ENCODE results near the gene TEKT1. TPM values are rescaled to one million over a fixed set of nuclear protein-coding genes. Genes with fewer than 3 reads are reported as not detected.

The TEKT1 gene
- total RNA-seq, 1 experiment from 2014 or later = not detected

DNA sequence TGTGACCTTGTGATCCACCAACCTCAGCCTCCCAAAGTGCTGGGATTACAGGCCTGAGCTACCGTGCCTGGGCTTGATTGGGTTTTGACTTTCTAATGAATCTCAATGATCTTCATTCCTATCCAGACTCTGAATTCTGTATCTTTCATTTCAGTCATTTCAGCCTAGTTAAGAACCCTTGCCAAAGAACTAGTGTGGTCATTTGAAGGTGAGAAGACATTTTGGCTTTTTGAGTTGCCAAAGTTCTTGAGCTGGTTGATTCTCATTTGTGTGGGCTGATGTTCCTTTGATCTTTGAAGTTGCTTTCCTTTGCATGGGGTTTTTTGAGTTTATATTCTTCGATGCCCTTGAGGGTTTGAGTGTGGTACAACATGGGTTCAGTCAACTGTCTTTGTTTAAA is 30.6 kb upstream of the TEKT1 start:
- H3K36me3 Mint-ChIP-seq (ENCODE audit: insufficient read depth, unreplicated experiment) = no peaks in the 10 kb centered on the region

DNA sequence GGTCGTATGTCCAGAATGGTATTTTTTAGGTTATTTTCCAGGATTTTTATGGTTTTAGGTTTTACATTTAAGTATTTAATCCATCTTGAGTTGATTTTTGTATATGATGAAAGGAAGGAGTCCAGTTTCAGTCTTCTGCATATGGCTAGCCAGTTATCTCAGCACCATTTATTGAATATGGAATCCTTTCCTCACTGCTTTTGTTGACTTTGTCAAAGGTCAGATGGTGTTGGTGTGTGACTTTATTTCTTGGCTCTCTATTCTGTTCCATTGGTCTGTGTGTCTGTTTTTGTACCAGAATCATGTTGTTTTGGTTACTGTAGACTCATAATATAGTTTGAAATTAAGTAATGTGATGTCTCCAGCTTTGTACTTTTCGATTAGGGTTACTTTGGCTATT is 26.4 kb upstream of the TEKT1 start:
- TF ChIP-seq, protein P1, sequence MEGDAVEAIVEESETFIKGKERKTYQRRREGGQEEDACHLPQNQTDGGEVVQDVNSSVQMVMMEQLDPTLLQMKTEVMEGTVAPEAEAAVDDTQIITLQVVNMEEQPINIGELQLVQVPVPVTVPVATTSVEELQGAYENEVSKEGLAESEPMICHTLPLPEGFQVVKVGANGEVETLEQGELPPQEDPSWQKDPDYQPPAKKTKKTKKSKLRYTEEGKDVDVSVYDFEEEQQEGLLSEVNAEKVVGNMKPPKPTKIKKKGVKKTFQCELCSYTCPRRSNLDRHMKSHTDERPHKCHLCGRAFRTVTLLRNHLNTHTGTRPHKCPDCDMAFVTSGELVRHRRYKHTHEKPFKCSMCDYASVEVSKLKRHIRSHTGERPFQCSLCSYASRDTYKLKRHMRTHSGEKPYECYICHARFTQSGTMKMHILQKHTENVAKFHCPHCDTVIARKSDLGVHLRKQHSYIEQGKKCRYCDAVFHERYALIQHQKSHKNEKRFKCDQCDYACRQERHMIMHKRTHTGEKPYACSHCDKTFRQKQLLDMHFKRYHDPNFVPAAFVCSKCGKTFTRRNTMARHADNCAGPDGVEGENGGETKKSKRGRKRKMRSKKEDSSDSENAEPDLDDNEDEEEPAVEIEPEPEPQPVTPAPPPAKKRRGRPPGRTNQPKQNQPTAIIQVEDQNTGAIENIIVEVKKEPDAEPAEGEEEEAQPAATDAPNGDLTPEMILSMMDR (IDR thresholded peaks at IDR 0.05; ENCODE audit: unreplicated experiment) = no peak
- no peaks in the 10 kb centered on the region for H3K9me3 Mint-ChIP-seq (ENCODE audit: low read depth, unreplicated experiment)
- no peaks in the 10 kb centered on the region for H3K36me3 Mint-ChIP-seq (ENCODE audit: insufficient read depth, unreplicated experiment)
- H3K4me1 Mint-ChIP-seq (ENCODE audit: low read depth, unreplicated experiment) = no peaks in the 10 kb centered on the region
- intact Hi-C loops (cut with micrococcal nuclease; ENCODE audit: unreplicated experiment) = no loop called here
- H3K4me3 Mint-ChIP-seq (ENCODE audit: low read depth, unreplicated experiment) = no peak overlapping the region
- BruUV-seq (replicated peaks) = no TSS peak
- peaks cover 24% of the 10 kb centered on the region for H3K27me3 Mint-ChIP-seq (ENCODE audit: unreplicated experiment)
- no peak for DNase-seq
- H3K27ac Mint-ChIP-seq (ENCODE audit: unreplicated experiment) = no peak overlapping the region
- CTCF ChIA-PET = no interaction called here

More for the DNA sequence above, 30.6 kb upstream of the TEKT1 start:
- TF ChIP-seq, protein P1 (IDR thresholded peaks at IDR 0.05; ENCODE audit: unreplicated experiment) = no peak
- no peaks in the 10 kb centered on the region for H3K4me1 Mint-ChIP-seq (ENCODE audit: low read depth, unreplicated experiment)
- DNase-seq = no peak
- intact Hi-C loops (cut with micrococcal nuclease; ENCODE audit: unreplicated experiment) = no loop called here
- H3K9me3 Mint-ChIP-seq (ENCODE audit: low read depth, unreplicated experiment) = no peaks in the 10 kb centered on the region
- no peak overlapping the region for H3K27ac Mint-ChIP-seq (ENCODE audit: unreplicated experiment)
- H3K4me3 Mint-ChIP-seq (ENCODE audit: low read depth, unreplicated experiment) = no peak overlapping the region
- CTCF ChIA-PET = no interaction called here
- H3K27me3 Mint-ChIP-seq (ENCODE audit: unreplicated experiment) = peaks cover 52% of the 10 kb centered on the region
- BruUV-seq (replicated peaks) = no TSS peak

GRCh38 chr17:6857336-6857735 is 25.8 kb upstream of the TEKT1 start:
- TF ChIP-seq, protein P1 (IDR thresholded peaks at IDR 0.05; ENCODE audit: unreplicated experiment) = no peak
- no TSS peak for BruUV-seq (replicated peaks)
- no peaks in the 10 kb centered on the region for H3K36me3 Mint-ChIP-seq (ENCODE audit: insufficient read depth, unreplicated experiment)

DNA sequence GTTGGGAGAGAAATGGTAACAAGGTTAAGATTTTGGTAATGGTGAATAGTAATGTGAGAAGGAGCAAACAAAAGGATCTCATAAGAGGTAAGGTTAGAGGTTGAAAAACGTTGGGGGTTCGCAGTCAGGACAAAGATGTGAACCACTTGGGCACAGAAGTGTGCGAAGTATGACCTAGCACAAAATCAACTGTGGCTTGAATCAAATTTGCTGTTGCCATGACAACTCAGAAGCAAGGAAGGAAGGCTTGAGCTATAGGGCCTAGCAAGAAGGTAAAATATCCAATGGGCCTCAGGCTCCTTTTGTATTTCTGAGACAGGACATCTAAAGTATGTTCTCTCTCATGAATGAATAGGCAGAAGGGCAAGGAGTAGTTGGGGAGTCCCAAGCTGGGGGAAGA is 24.5 kb upstream of the TEKT1 start:
- intact Hi-C loops (cut with micrococcal nuclease; ENCODE audit: unreplicated experiment) = no loop called here
- CTCF ChIA-PET = no interaction called here
- no peaks in the 10 kb centered on the region for H3K4me1 Mint-ChIP-seq (ENCODE audit: low read depth, unreplicated experiment)

More at GRCh38 chr17:6857336-6857735, 25.8 kb upstream of the TEKT1 start:
- Mint-ChIP-seq H3K9me3 (ENCODE audit: low read depth, unreplicated experiment) (no peaks in the 10 kb centered on the region), H3K4me3 (ENCODE audit: low read depth, unreplicated experiment) (no peak overlapping the region), H3K27ac (ENCODE audit: unreplicated experiment) (no peak overlapping the region), H3K27me3 (ENCODE audit: unreplicated experiment) (peaks cover 19% of the 10 kb centered on the region), H3K4me1 (ENCODE audit: low read depth, unreplicated experiment) (no peaks in the 10 kb centered on the region)
- CTCF ChIA-PET = no interaction called here
- intact Hi-C loops (cut with micrococcal nuclease; ENCODE audit: unreplicated experiment) = no loop called here
- no peak for DNase-seq

More for the DNA sequence above, 24.5 kb upstream of the TEKT1 start:
- peaks cover 6% of the 10 kb centered on the region for H3K27me3 Mint-ChIP-seq (ENCODE audit: unreplicated experiment)
- no peak overlapping the region for H3K27ac Mint-ChIP-seq (ENCODE audit: unreplicated experiment)
- H3K4me3 Mint-ChIP-seq (ENCODE audit: low read depth, unreplicated experiment) = no peak overlapping the region
- DNase-seq = no peak
- TF ChIP-seq, protein P1 (IDR thresholded peaks at IDR 0.05; ENCODE audit: unreplicated experiment) = no peak
- no peaks in the 10 kb centered on the region for H3K9me3 Mint-ChIP-seq (ENCODE audit: low read depth, unreplicated experiment)
- BruUV-seq (replicated peaks) = no TSS peak
- H3K36me3 Mint-ChIP-seq (ENCODE audit: insufficient read depth, unreplicated experiment) = no peaks in the 10 kb centered on the region
